Neural cell (in vitro differentiated cells): Measurements from ENCODE around the gene PLEKHN1. TPM values are rescaled to one million over a fixed set of nuclear protein-coding genes. Genes with fewer than 3 reads are reported as not detected.

Experiments
- H2AFZ ChIP-seq: fragments of 200-600, 300-800 bp; sonication (generic), shearing (Covaris generic); 2 replicates; pipeline ENCODE4 v1.6.0; 2014; ENCODE audit warnings: low read depth, mild to moderate bottlenecking, antibody characterized with exemption, low read length, moderate library complexity
- H3F3A ChIP-seq: fragments of 200-600 bp; shearing (Covaris generic); 2 replicates; pipeline ENCODE4 v1.6.1; 2016; ENCODE audit warnings: mild to moderate bottlenecking, moderate library complexity, mixed read lengths, antibody characterized with exemption, low read length; ENCODE audit not compliant: insufficient read depth, poor library complexity, severe bottlenecking
- H3K27ac ChIP-seq: fragments of 200-600, 300-800 bp; sonication (generic), shearing (Covaris generic); 2 replicates; pipeline ENCODE4 v1.5.1; 2014; ENCODE audit warnings: mild to moderate bottlenecking, low read length, moderate library complexity
- H3K27me3 ChIP-seq: fragments of 300-800, 200-600 bp; sonication (generic), shearing (Covaris generic); 2 replicates; pipeline ENCODE4 v1.6.0; 2014; ENCODE audit warnings: mild to moderate bottlenecking, low read depth, low read length, moderate library complexity; ENCODE audit not compliant: insufficient read depth
- H3K36me3 ChIP-seq: fragments of 300-800, 200-600 bp; sonication (generic), shearing (Covaris generic); 2 replicates; pipeline ENCODE4 v1.5.1; 2014; ENCODE audit warnings: mild to moderate bottlenecking, antibody characterized with exemption, low read length, moderate library complexity; ENCODE audit not compliant: insufficient read depth
- H3K4me2 ChIP-seq: fragments of 300-800, 200-600 bp; sonication (generic), shearing (Covaris generic); 2 replicates; pipeline ENCODE4 v1.6.0; 2014; ENCODE audit warnings: mild to moderate bottlenecking, low read length
- H3K4me3 ChIP-seq: fragments of 300-800, 200-600 bp; sonication (generic), shearing (Covaris generic); 2 replicates; pipeline ENCODE4 v1.5.1; 2014; ENCODE audit warnings: mild to moderate bottlenecking, low read length, moderate library complexity
- H3K79me2 ChIP-seq: fragments of 200-600 bp; shearing (Covaris generic); replicated peaks from 2 replicates; pipeline ENCODE4 v1.6.0; 2014; ENCODE audit warnings: mild to moderate bottlenecking, low read length, moderate library complexity; ENCODE audit not compliant: insufficient read depth
- H3K9ac ChIP-seq: fragments of 300-800, 200-600 bp; sonication (generic), shearing (Covaris generic); 2 replicates; pipeline ENCODE4 v1.6.1; 2016; ENCODE audit warnings: mild to moderate bottlenecking, low read length, mixed read lengths
- H3K9me2 ChIP-seq: fragments of 200-600 bp; shearing (Covaris generic); 2 replicates; pipeline ENCODE4 v1.6.1; 2016; ENCODE audit warnings: mild to moderate bottlenecking, low read length, mixed read lengths; ENCODE audit not compliant: insufficient read depth
- H3K9me3 ChIP-seq: fragments of 200-600, 300-800 bp; sonication (generic), shearing (Covaris generic); 2 replicates; pipeline ENCODE4 v1.6.1; 2016; ENCODE audit warnings: mild to moderate bottlenecking, mixed run types, low read length, moderate library complexity, mixed read lengths
- H4K20me1 ChIP-seq: fragments of 200-600 bp; shearing (Covaris generic); 2 replicates; pipeline ENCODE4 v1.6.1; 2016; ENCODE audit warnings: mild to moderate bottlenecking, mixed run types; ENCODE audit not compliant: insufficient read depth
- EP300 ChIP-seq: fragments of 450-650 bp; conservative IDR thresholded peaks from 2 replicates; pipeline ENCODE4 v1.6.1; 2014; ENCODE audit warnings: antibody characterized with exemption, mild to moderate bottlenecking, moderate library complexity; ENCODE audit not compliant: poor library complexity, severe bottlenecking
- EZH2 ChIP-seq: fragments of 200-600, 300-800 bp; shearing (Covaris generic), sonication (generic); IDR thresholded peaks from 2 replicates; pipeline ENCODE4 v1.6.1; 2014; ENCODE audit warnings: antibody characterized with exemption, low read length, borderline replicate concordance, mild to moderate bottlenecking; ENCODE audit not compliant: insufficient read depth, poor library complexity, severe bottlenecking
- MXI1 ChIP-seq: fragments of 450-650 bp; conservative IDR thresholded peaks from 2 replicates; pipeline ENCODE4 v1.6.1; 2014; ENCODE audit warnings: antibody characterized with exemption, mild to moderate bottlenecking; ENCODE audit not compliant: poor library complexity, severe bottlenecking
- POLR2AphosphoS5 ChIP-seq: IDR thresholded peaks from 2 replicates; pipeline ENCODE4 v1.6.1; 2012
- RAD21 ChIP-seq: fragments of 450-650 bp; conservative IDR thresholded peaks from 2 replicates; pipeline ENCODE4 v1.6.1; 2014; ENCODE audit warnings: antibody characterized with exemption, mild to moderate bottlenecking, moderate library complexity
- SMC3 ChIP-seq: fragments of 450-650 bp; conservative IDR thresholded peaks from 2 replicates; pipeline ENCODE4 v1.6.1; 2014; ENCODE audit warnings: antibody characterized with exemption, mild to moderate bottlenecking, moderate library complexity; ENCODE audit not compliant: poor library complexity
- TAF1 ChIP-seq: IDR thresholded peaks from 2 replicates; pipeline ENCODE4 v1.6.1; 2012; ENCODE audit warnings: low read depth
- polyA plus RNA-seq: library from polyadenylated mRNA; depleted of rRNA; stranded (reverse); fragments of >200 nt; gene quantifications from 2 replicates; pipeline ENCODE4 v1.2.3, GENCODE V29; 2014
- TF ChIP-seq, protein P1 (sequence below): IDR thresholded peaks from 2 replicates; pipeline ENCODE4 v1.6.1; 2012; ENCODE audit warnings: borderline replicate concordance
- TF ChIP-seq, protein P2 (sequence below): fragments of 450-650 bp; IDR thresholded peaks from 2 replicates; pipeline ENCODE4 v1.5.1; 2014; ENCODE audit warnings: antibody characterized with exemption, mild to moderate bottlenecking, moderate library complexity; ENCODE audit not compliant: poor library complexity, severe bottlenecking

The PLEKHN1 gene
- polyA plus RNA-seq, 1 donor from 2014 or later, result 1.1 TPM

DNA sequence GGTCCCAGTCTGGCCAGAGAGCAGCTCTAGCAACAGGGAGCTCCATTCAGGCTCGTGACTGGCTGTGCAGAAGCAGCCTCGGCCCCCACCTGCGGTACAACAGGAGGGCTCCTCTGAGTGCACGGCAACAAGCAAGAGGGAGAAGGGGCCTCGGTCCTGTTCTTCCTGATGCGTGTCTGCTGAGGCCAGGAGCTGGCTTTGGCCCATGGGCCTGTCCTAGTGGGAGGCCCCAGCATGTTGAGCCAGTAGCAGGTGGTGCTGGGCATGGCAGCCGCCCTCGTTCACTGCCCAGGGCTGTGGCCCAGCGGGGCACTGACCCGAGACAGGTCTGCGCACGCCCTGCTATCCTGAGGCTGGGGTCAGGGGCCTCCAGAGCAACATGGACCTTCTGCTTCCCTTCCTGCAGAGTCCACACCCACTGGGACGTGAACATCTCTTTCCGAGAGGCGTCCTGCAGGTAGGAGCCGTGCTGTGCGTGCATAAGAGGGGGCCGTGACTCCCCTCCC, 35.6 kb upstream of the PLEKHN1 start:
- no peak overlapping the region for H2AFZ ChIP-seq
- H3K4me3 ChIP-seq, result no peak overlapping the region
- no peaks in the 10 kb centered on the region for H3K9me3 ChIP-seq
- TF ChIP-seq, protein P1, sequence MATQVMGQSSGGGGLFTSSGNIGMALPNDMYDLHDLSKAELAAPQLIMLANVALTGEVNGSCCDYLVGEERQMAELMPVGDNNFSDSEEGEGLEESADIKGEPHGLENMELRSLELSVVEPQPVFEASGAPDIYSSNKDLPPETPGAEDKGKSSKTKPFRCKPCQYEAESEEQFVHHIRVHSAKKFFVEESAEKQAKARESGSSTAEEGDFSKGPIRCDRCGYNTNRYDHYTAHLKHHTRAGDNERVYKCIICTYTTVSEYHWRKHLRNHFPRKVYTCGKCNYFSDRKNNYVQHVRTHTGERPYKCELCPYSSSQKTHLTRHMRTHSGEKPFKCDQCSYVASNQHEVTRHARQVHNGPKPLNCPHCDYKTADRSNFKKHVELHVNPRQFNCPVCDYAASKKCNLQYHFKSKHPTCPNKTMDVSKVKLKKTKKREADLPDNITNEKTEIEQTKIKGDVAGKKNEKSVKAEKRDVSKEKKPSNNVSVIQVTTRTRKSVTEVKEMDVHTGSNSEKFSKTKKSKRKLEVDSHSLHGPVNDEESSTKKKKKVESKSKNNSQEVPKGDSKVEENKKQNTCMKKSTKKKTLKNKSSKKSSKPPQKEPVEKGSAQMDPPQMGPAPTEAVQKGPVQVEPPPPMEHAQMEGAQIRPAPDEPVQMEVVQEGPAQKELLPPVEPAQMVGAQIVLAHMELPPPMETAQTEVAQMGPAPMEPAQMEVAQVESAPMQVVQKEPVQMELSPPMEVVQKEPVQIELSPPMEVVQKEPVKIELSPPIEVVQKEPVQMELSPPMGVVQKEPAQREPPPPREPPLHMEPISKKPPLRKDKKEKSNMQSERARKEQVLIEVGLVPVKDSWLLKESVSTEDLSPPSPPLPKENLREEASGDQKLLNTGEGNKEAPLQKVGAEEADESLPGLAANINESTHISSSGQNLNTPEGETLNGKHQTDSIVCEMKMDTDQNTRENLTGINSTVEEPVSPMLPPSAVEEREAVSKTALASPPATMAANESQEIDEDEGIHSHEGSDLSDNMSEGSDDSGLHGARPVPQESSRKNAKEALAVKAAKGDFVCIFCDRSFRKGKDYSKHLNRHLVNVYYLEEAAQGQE, result no peak
- TF ChIP-seq, protein P2, sequence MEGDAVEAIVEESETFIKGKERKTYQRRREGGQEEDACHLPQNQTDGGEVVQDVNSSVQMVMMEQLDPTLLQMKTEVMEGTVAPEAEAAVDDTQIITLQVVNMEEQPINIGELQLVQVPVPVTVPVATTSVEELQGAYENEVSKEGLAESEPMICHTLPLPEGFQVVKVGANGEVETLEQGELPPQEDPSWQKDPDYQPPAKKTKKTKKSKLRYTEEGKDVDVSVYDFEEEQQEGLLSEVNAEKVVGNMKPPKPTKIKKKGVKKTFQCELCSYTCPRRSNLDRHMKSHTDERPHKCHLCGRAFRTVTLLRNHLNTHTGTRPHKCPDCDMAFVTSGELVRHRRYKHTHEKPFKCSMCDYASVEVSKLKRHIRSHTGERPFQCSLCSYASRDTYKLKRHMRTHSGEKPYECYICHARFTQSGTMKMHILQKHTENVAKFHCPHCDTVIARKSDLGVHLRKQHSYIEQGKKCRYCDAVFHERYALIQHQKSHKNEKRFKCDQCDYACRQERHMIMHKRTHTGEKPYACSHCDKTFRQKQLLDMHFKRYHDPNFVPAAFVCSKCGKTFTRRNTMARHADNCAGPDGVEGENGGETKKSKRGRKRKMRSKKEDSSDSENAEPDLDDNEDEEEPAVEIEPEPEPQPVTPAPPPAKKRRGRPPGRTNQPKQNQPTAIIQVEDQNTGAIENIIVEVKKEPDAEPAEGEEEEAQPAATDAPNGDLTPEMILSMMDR, result no peak
- TF ChIP-seq EZH2, result no peak
- no peak for TF ChIP-seq MXI1
- no peak for TF ChIP-seq SMC3
- no peak for TF ChIP-seq RAD21
- TF ChIP-seq EP300, result no peak
- no peak for TF ChIP-seq POLR2AphosphoS5
- TF ChIP-seq TAF1, result no peak
- H4K20me1 ChIP-seq, result no peaks in the 10 kb centered on the region
- peaks cover 62% of the 10 kb centered on the region for H3K27me3 ChIP-seq
- H3K79me2 ChIP-seq, result no peaks in the 10 kb centered on the region
- no peak overlapping the region for H3K27ac ChIP-seq
- H3K9ac ChIP-seq, result no peak overlapping the region
- no peaks in the 10 kb centered on the region for H3F3A ChIP-seq
- H3K9me2 ChIP-seq, result no peaks in the 10 kb centered on the region
- no peak overlapping the region for H3K4me2 ChIP-seq
- no peaks in the 10 kb centered on the region for H3K36me3 ChIP-seq

GRCh38 chr1:931380-932172, 34.7 kb upstream of the PLEKHN1 start:
- H3K27ac ChIP-seq, result no peak overlapping the region
- no peaks in the 10 kb centered on the region for H3F3A ChIP-seq
- no peak overlapping the region for H3K9ac ChIP-seq
- no peak overlapping the region for H2AFZ ChIP-seq
- no peaks in the 10 kb centered on the region for H3K9me3 ChIP-seq
- no peaks in the 10 kb centered on the region for H3K79me2 ChIP-seq
- H3K27me3 ChIP-seq, result peaks cover 62% of the 10 kb centered on the region
- no peaks in the 10 kb centered on the region for H3K36me3 ChIP-seq
- no peaks in the 10 kb centered on the region for H4K20me1 ChIP-seq
- no peak overlapping the region for H3K4me2 ChIP-seq
- no peak overlapping the region for H3K4me3 ChIP-seq
- TF ChIP-seq, protein P1, result no peak
- TF ChIP-seq EZH2 (no peak), SMC3 (no peak), RAD21 (no peak), POLR2AphosphoS5 (no peak), MXI1 (no peak), TAF1 (no peak), EP300 (no peak)
- TF ChIP-seq, protein P2, result no peak
- H3K9me2 ChIP-seq, result no peaks in the 10 kb centered on the region
